HG02798 (cell line): ENCODE results near the gene TNIK.
"Not testable (repeated sequence)": the region's sequence is repeated elsewhere in the genome, so short reads cannot be mapped to it uniquely, and the experiment has no call there.

Experiments used
- ATAC-seq: cut with Tn5 transposase; IDR thresholded peaks from one replicate; pipeline ENCODE4 v1.9.1; 2021; ENCODE audit warnings: mild to moderate bottlenecking; ENCODE audit not compliant: unreplicated experiment, poor library complexity

Gene TNIK

DNA sequence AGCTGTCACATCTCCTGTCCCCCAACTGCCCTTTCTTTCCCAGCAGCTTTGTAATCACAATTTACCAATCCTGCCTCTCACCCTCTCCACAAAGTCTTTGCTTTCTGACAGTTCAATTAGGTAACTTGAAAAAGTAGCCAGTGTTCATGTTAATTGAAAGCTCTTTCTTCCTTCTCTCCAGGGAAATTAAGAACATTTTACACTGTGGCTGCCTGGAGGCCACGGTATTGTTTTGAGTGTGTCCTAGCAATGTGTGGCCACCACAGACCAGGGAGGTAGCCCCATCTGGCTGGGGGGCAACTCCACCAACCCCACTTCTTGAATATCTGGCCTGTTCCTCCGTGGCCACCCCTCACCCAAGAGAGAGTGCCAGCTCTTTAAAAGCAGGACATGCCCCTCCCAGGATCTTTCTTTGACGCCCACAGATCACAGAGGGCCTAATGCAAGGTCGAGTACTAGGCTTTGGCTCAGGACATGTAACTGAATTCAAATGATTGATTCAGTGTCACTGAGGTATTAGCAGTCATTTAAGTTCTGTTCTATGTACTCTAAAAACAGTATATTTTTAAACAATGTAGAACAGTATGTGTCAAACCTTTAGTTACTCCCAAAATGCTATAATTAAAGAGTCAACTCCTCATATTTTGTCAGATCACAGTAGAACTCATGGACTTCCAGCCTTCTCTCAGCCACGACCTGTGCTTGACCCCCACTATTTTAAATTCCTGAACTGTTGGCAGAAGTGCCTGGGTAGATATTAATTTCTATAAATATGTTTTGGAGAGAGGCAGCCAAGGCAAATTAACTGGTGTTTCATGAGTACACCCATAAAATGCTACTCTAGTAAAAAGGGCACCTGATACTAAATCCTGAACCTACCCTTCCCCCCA lies 164.5 kb downstream of the TNIK start:
- no peak for ATAC-seq

GRCh38 chr3:171293142-171293782 lies 166.9 kb downstream of the TNIK start:
- peak; percentile 66 for ATAC-seq

DNA sequence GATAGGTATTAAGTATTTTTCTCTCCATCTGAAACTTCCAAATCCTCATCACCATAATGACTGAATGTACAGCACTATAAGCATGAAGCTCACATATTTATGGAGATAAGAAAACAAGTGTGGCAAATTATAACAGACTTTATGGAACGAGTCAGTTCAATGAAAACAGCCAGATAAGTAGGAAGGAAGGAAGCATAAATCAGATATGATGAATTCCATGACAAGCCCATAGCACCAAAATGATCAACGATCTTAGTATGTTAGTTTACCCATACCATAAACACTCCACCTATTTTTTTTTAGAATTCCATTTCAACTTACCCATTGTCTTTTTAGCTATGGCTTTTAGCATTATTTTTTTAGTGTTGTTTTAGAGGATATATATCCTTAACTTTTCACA lies 169.5 kb downstream of the TNIK start:
- ATAC-seq: no peak

- no peak for ATAC-seq
These were observed 170.9 kb downstream of the TNIK start for GRCh38 chr3:171289291-171289690.

DNA sequence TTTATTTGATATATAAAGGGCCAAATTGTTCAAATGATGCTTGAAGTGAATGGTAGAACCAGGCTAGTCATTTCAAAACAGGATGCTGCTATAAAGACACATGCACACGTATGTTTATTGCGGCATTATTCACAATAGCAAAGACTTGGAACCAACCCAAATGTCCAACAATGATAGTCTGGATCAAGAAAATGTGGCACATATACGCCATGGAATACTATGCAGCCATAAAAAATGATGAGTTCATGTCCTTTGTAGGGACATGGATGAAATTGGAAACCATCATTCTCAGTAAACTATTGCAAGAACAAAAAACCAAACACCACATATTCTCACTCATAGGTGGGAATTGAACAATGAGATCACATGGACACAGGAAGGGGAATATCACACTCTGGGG lies 172.4 kb downstream of the TNIK start:
- not testable (repeated sequence) for ATAC-seq

DNA sequence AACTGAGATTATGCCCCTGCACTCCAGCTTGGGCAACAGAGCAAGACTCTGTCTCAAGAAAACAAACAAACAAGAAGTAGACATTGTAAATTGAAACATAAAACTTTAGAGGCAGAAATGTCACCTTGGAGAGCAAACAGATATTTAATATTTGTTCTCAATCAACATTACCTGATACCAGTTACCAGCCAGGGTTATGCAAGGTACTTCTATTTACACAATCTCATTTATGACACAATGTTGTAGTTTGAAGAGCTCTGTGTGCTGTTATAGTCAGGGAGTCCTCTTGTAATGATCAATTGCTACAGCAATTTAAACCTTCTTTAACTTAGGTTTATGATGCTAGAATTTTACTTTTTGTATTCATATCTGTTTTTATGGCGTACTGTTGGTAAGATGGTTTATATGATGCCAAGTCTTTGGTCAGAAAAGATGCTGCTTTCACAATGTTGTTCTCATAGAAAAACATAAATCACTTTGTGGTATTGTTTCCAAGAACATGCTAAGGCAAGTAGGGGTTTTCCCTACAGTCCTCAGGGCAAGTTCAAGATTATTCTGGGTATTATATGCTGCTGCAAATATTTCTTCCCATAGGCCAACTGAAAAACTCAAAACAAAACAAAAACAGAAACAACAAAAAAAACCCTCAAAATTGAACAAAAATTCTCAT lies 173.5 kb downstream of the TNIK start:
- ATAC-seq: peak; percentile 55

- ATAC-seq: peak; percentile 35
These were observed 174.9 kb downstream of the TNIK start for GRCh38 chr3:171285287-171285686.

- peak; percentile 34 for ATAC-seq
These were observed 175.7 kb downstream of the TNIK start for GRCh38 chr3:171284308-171285075.

GRCh38 chr3:171283848-171284222 lies 176.4 kb downstream of the TNIK start:
- ATAC-seq: no peak

- ATAC-seq: no peak
These were observed 176.9 kb downstream of the TNIK start for GRCh38 chr3:171283183-171283847.

DNA sequence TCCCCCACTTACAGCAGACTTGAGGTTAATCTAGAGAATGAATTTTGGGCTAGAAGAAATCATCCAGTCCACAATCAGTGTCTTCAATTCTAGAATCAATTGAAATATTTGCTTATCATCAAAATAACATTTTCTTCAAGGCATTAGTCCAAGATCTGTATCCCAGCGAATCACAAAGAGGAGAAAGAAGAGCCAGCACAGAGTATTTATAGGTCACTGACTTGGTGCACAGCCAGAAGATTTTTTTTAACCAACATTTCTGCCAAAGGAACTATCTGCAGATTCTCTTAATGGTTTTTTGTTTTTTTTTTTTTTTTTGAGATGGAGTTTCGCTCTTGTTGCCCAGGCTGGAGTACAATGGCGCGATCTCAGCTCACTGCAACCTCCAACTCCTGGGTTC lies 178.2 kb downstream of the TNIK start:
- no peak for ATAC-seq

- ATAC-seq: no peak
These were observed 178.8 kb downstream of the TNIK start for GRCh38 chr3:171281256-171281992.

DNA sequence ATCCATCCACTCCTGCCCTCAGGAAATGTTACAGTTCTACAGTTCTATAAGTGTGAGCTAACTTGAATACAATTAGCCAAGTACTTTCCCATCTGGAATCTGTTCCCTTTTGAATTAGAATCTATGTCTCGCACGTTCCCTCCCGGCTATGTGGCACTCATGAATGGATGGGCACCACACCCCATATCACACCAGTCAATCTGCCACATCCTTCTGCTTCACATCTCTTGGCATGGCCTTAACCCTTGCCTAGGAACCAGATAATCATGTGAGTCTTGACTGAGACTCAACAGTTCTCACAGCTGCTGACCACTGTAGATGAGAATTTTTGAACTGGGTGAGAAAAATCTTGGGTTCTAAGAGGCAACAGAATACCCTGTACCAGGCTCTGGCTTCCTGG lies 180.2 kb downstream of the TNIK start:
- no peak for ATAC-seq

DNA sequence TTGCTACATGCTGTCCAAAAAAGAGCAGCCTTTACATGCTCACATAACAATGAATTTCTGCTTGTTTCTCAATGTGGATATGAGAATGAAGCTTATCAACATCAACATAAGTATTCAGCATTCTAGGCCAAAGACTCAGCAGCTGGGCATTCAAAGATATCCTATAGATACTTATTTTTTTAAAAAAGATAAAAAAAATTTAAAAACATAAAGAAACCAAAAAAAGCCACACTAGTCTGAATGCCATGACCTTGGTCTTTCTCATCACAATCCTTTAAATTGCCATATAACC lies 182.0 kb downstream of the TNIK start:
- no peak for ATAC-seq

GRCh38 chr3:171277456-171278298 lies 182.5 kb downstream of the TNIK start:
- ATAC-seq: no peak

DNA sequence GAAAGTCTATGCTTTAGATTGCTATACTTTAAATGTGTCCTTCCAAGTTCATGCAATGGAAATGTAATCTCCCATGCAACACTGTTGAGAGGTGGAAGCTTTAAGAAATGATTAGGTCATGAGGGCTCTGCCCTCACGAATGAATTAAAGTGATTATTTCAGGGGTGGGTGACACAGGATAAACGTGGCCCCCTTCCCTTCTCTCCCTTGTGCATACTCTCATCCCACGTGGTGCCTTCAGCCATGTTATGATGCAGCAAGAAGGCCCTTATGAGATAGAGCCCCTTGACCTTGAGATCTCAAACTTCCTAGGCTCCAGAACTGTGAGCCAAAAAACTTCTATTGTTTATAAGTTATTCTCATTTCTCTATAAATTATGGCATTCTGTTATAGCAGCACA lies 183.3 kb downstream of the TNIK start:
- no peak for ATAC-seq

GRCh38 chr3:171274222-171274621 lies 186.0 kb downstream of the TNIK start:
- ATAC-seq: no peak

DNA sequence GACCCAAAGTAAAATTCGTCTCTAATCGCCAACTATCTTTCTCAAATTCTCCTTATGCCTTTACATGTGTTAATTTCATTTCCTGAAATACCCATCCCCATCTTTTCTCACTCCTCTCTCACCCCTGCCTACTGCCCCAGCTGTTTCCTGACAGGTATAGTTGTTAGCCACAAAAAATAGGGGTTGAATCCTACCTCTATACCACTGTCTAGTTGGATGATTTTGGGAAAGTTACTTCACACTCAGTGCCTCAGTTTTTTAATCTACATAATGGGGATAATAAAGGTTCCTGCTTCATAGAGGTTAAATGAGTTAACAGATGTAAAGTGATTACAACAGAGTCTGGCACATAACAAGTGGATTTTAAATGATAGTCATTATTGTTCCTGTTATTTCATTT lies 189.7 kb downstream of the TNIK start:
- no peak for ATAC-seq

- ATAC-seq: peak; percentile 41
These were observed 190.7 kb downstream of the TNIK start for GRCh38 chr3:171269542-171269941.
